Germinal center (tissue), 1 donor: Measurements from ENCODE around the gene PSAPL1.

ENCODE experiments used
- DNase-seq: peaks from one replicate; pipeline ENCODE4 v3.0.0; 2012; ENCODE audit warnings: mixed read lengths, low spot score

Gene PSAPL1

DNA sequence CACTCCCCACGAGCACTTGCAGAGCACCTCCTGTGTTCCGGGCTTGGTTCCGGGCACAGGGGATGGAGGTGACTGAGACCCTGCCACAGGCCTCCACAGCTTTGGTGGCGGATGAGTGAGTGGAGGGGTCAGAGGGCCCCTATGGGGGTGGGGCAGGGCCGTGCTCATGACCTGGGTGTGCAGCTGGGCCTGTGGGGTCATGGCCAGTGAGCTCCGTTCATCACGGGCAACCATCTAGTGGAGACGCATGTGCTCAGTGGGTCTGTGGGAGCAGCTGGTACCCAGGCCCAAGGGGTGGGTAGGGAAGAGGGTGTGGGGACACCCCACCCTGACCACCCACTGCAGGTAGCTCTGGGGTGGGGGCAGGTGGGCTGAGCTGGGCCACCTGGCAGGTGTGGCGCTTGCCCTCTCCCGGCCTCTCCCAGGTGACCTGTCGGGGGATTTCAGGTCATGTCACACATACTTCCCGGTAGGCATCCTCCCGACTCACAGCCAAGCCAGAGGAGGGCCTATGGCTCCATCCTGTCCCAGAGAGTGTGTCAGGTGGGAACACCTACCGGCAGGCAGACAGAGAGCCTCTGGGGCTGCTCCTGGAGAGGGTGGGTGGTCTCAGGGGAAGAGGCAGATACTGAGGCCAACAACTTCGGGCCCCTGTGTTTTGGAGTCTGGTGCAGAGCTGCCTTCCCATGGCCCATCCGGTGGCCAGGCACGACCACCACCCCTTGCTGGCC is 3.6 kb downstream of the PSAPL1 start:
- DNase-seq: no peak

DNA sequence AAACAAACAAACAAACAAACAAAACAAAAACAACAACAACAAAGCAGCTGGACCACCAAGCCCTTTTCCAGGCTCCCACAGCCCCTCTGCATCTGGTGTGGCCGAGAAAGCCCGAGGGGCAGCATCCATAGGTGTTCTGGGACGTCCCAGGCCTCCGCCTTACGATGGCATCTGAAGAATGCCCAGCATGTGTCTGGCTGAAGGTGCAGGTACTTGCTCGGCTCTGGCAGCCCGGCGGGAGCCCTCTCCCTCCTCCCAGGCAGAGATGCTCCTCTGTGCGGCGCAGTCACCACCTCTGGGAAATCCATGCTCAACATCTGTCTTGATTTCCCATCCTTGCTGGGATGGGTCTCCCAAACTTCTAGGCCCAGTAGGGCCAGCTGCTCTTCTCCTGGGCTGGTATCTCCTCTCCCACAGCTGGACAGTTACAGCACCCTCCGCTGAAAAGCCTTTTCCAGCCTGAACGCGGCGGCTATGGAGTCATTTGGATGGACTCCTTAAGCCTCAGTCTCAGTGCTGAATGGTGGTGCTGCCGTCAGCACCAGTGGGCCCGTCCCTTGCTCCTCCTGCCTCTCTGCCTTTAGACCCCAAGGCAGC is 4.3 kb downstream of the PSAPL1 start:
- DNase-seq: no peak

DNA sequence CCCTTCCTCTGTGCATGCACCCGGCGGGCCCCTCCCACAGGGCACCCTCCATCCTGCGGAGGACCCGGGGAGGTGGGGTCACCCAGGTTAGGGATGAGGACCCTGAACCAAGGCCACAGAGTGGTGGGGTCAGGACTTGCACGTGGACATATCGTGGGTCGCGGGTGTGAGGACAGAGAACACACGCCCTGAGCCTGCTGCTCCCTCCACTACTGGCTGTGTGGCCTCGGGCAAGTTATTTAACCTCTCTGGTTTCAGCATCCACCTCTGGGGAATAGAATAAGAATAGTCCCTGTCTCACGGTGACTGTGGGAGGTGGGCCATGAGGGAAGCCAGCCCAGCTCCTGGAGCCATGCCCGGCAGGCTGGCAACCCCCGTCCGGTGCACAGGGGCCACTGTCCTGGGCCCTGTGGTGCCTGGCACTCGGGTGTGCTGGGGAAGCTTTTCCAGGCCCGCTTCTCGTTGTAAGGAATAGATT is 5.1 kb downstream of the PSAPL1 start:
- no peak for DNase-seq

DNA sequence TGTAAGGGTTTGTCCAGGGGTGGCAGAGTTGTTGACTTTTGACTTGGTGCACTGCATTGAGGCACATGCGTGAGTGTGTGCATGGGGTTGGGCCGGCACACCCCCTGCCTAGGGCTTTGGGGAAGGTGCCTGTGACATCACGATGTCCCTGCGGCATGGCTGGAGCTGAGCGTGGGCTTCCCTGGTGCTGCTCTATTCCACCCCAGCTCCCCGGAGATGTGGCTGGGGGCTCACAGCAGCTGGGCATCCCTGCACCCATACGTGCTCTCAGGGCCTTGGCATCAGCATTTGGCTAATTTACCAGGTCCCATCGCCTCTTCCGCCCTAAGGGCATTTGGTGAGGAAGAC is 5.7 kb downstream of the PSAPL1 start:
- no peak for DNase-seq

GRCh38 chr4:7428261-7429068 is 6.3 kb downstream of the PSAPL1 start:
- DNase-seq: no peak

DNA sequence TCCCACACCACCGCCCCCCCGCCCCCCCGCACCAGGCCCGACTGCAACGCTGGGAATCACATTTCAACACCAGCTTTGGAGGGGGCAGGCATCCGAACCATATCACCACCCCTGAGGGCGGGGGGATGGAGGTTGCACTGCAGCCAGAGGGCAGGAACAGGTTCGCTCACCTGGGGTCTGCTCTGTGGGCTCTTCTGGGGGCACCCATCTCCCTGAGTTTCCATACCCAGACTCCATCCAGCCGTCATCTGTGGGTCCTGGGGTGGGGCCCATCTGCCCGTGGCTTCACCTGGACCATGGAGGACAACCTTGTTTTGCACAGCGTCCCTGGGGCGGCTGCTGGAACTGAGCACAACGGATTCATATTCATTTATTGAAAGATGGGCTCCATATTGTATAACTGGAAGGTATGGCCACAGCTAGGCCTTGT is 6.9 kb downstream of the PSAPL1 start:
- DNase-seq: no peak

DNA sequence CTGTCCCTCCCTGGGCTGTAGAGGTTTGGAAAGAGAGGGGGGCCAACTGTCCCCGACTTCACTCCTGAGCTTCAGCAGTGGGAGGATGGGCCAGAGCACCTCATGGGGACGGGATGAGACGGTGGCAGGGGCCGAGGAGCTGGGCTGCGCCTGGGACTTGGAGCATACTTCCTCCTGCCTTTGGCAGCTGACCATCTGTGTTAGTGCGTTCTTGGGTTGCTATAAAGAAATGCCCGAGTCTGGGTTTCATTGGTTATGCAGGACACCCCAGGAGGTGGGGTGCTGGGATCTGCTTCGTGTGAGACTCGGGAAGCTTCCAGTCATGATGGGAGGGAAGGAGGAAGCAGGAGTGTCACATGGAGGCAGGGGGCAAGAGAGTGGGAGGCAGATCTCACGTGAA is 7.4 kb downstream of the PSAPL1 start:
- DNase-seq: no peak

DNA sequence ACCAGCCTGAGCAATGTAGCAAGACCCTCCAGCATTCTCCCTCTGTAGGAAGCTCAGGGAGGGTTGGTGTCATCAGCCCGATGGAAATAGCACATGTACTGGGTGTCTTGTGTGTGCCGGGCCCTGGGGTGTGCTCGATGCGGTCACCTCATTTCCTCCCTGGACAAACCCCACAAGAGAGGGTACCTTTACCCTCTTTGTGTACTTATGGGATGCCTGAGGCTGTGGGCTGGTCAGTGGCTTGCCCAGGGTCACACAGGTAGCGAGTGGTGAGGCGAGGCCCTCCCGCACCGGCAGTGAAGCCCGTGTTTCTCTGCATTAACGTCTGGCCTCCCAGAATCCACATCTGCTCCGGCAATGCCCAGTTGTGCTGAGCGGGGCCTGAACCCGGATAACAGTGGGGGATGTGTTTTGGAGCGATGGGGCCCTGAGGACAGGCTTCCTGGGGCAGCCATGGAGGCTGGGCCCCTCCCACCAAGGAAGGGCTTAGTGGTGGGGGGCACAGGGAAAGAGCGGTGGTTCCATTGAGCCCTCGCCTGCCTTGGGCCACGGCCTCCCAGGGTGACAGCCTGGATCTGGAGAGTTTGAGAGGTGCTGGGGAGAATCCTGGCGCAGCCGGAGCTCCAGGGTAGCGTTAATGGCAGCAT is 8.1 kb downstream of the PSAPL1 start:
- no peak for DNase-seq

DNA sequence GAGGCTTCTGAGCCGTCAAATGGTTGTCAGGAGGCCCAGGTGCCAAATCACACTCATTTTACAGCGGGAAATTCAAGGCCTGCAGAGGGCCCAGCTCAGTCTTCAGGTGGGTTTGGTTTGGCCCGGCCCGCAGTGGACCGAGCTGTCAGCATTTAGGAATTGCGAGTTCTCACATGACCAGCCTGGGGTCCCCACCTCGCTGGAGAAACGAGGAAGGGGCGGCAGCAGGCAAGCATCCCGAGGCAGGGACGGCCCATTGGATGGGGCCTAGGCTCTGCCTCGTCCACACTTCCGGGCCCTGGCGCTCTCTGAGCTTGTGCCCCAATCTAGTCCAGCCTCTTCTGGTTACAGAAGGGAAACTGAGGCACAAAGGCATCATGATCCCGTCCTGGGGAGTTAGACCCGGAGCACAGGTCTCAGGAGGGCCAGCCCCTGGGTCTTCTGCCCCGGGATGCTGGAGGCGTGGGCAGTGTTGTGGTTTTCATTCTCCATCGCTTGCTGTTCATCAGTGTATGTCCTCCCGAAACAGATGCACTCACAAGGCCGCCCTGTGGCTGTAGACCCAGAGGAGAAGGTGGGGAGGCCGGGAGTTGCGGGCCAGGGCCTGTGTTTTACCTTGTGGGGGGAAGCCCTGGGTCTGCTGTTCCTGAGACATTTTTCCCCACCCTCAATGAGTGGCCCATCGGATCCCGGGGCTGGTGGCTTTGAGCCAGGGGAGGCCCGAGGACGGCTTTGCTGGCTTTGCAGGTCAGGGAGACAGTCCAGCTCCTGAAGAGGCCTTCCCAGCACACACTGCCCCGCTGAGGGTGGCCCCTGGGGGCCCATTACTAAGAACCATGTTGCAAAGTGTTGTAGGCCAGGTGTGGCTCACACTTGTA is 8.9 kb downstream of the PSAPL1 start:
- DNase-seq: no peak

DNA sequence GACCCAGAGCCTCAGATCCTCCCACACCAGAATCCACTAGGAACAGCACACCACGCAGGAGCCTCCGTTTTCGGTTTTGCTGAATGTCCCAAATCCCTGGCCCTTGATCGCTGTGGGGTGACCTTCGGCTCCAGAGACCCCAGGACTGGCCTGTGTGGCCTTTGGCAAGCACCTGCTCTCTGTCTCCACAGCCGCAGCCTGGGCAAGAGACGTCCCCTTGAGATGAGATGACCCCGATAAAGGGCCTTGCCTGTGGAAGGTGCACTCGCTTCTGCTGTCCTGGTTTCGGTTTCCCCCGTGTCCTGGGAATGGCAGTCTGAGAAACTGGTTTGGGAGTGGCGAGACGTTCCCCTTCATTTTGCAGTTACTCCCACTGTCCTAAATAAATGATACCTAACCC is 9.6 kb downstream of the PSAPL1 start:
- no peak for DNase-seq

GRCh38 chr4:7424553-7425111 is 10.1 kb downstream of the PSAPL1 start:
- no peak for DNase-seq

DNA sequence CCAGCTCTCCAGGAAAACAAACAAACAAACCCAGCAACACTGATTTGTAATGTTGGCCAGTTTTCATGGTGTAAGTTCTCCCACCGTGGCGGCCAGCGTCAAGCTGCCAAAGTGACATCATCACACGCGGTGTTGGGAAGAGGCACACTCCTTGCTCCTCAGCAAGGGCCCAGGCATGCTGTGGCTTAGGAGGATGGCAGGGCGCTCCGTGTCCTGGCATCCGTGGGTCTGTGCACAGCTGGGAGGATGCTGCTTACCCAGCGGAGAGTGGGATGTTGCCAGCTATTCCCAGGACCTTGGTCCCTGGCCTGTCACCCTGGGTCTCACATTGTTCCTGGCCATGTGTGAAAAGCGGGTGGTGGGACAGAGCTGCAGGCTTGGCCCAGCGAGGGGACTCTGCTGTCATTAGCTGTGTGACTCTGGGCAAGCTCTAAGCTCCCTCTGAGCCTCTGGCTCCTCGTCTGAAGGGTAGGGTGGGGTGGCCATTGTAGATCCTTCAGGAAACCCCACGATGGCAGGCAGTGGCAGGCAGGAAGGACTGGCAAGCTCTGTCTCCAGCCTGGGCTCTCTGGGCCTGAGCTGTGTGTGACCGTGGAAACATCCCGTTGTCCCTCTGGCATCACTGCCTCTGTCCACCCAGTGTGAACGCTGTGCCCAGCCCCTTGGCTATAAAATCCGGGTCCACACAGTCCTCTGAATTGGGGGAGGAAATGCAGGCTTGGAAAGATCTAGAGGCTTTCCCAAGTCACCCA is 10.8 kb downstream of the PSAPL1 start:
- DNase-seq: no peak

DNA sequence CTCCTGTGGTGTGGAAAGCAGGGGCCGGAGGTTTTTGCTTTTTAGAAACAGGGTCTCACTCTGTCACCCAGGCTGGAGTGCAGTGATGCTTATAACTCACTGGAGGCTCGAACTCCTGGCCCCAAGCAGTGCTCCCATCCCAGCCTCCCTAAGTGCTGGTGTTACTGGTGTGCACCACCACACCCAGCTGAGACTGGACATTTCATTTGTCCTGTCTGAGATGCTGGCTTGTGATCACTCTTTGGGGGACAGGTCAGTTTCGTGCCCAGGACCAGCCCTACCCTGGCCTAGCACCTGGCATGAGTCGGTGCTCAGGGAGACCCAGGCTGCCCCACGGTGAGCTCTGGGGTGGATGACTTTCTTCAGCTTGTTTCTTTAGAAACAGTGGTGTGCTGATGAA is 11.3 kb downstream of the PSAPL1 start:
- DNase-seq: no peak

- no peak for DNase-seq
These were observed 11.9 kb downstream of the PSAPL1 start for GRCh38 chr4:7422898-7423180.

DNA sequence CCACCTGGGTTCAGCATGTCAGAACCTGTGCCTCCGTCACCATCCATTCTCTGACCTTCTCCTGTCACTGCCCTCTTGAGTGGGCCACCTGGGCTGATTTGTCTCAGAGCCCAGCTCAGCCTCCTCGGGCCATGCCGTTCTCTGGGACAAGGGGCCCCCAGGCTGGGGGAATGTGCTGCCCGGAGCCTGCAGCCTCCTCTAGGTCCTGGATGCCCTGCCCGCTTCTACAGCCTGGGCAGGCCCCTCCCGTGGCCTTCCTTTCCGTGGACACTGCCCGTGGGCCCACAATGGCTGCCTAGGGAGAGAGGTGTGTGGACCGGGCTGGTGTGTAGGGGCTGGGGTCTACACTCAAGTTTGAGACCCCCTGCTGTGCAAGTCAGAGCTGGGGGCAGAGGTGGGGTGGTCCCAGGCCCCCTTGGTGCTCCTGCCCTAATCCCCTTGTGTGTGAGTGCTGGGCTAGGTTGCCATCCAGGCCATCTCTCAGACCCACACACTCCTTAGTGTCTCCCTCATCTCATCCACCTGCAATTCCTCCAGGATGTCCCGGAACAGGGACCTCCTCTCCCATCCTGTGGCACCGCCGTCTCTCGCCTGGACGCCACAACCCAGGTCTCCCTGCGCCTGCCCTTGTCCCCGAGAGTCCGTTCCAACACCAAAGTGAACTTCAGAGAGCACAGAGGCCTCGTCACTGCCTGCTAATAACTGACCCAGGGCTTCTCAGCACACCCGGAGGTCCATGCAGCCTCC is 12.4 kb downstream of the PSAPL1 start:
- no peak for DNase-seq

DNA sequence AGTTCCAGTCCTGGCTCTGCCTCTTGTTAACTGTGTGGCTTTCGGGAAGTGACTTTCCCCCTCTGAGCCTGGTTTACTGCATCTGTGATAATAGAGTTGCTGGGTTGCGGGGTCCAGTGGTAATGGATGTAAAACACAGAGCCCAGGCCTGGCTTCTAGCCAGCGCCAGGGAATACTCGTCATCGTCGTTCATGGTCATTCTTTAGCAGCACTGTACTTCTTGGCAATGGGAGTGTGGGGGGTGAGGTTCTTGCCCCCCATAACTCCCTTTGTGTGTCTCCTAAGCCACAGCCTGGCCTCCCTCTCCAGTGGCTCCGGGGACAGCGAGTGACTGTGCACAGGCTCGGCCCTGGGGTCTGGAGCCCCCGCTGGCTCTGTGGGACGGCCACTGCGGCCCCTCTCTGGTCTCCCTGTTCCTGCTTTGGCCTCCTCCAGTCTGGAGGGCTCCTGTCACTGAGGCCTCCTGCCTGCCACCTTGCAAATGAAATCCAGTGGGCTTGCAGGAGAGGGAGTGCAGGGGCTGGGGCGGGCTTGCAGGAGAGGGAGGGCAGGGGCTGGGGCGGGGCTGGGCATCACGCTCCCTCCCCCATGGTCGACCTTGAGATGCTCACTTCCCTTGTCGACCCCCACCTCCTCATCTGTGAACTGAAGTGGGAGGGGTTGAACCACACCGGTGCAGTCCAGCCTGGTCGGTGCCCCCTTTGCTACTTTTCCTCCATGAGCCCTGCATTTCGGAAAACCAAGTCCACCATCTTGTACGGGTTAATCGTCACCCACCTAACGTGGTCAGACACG is 13.2 kb downstream of the PSAPL1 start:
- no peak for DNase-seq

DNA sequence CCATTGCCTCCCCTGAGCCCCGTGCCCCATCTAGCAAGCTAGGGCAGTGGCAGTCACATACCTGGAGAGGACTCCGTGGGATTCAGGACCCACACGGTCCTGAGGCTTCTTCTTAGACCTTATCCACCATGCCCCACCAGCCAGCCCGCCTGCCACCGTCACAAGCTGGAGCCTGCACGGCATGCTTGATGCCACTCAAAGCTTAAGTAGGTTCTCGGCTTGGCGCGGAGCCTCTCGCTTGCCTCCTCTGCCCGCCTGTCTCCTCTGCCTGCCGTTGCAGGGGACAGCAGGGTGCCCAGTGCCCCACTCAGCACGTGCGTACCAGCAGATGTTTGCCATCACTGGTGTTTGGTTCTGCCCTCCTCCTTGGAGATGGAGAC is 14.1 kb downstream of the PSAPL1 start:
- DNase-seq: no peak

DNA sequence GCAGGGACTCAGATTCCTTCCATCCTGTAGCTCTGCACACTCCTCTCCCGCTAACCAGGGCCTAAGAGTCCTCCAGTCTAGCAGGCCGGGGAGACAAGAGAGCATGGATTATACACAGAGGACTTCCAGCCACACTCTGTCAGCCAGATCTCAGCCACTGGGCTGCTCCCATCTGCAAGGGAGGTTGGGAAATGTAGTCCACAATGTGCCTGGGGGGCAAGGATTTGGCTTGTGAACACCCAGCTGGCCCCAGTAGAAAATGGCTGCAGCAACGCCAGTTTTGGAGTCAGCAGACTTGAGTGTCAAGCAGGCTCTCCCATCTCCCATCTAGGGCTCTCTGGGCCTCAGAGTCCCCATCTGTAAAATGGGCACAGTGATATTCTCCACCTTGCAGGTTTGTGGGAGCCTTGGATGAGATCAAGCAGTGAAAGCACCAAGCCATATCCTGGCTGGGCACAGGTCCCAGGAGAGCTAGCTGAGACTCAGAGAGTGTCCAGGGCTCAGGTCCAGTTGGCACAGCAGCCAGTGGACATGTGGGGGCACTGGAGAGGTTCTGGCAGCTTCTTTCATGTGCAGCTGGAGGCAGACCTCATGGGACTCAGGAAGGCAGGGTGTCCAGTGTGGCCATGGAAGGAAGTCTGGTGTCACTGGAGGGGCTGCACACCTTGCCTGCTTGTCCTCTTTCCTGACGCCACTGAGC is 14.6 kb downstream of the PSAPL1 start:
- no peak for DNase-seq
